Measurements from ENCODE around the gene RCOR1. TPM values are rescaled to one million over a fixed set of nuclear protein-coding genes. Genes with fewer than 3 reads are reported as not detected.
"Not testable (repeated sequence)": the region's sequence is repeated elsewhere in the genome, so short reads cannot be mapped to it uniquely, and the experiment has no call there.

Gene RCOR1
- total and polyA plus RNA-seq, 2 donors (not counting 1 experiment from before 2014, with no cell fraction given): 8.7 to 37.1 TPM

- TF ChIP-seq EZH2 (IDR thresholded peaks at IDR 0.05; ENCODE audit: borderline replicate concordance, insufficient read depth, low read depth, low read length, poor library complexity, severe bottlenecking): no peak
- TF ChIP-seq, protein P1, sequence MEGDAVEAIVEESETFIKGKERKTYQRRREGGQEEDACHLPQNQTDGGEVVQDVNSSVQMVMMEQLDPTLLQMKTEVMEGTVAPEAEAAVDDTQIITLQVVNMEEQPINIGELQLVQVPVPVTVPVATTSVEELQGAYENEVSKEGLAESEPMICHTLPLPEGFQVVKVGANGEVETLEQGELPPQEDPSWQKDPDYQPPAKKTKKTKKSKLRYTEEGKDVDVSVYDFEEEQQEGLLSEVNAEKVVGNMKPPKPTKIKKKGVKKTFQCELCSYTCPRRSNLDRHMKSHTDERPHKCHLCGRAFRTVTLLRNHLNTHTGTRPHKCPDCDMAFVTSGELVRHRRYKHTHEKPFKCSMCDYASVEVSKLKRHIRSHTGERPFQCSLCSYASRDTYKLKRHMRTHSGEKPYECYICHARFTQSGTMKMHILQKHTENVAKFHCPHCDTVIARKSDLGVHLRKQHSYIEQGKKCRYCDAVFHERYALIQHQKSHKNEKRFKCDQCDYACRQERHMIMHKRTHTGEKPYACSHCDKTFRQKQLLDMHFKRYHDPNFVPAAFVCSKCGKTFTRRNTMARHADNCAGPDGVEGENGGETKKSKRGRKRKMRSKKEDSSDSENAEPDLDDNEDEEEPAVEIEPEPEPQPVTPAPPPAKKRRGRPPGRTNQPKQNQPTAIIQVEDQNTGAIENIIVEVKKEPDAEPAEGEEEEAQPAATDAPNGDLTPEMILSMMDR (IDR thresholded peaks at IDR 0.05): no peak
- H3K27ac ChIP-seq (ENCODE audit: low read length in 2 of 2): no peak overlapping the region
- H3K4me3 ChIP-seq (ENCODE audit: control extremely low read depth in 1 of 5, extremely low read depth in 1 of 5, insufficient read depth in 1 of 5, low read depth in 2 of 5, low read length in 4 of 5): no peak overlapping the region
- H3K36me3 ChIP-seq (replicated peaks in 1 of 2; ENCODE audit: control extremely low read depth in 1 of 2, control insufficient read depth in 1 of 2, extremely low read depth in 1 of 2, insufficient read depth in 2 of 2, low read length in 1 of 2): no peaks in the 10 kb centered on the region
- intact Hi-C loops (cut with micrococcal nuclease): no loop called here
- WGBS (ENCODE audit: insufficient coverage): no CpG with 5 or more reads among the region's 3 CpGs
- H3K4me3 Mint-ChIP-seq: no peak overlapping the region
- peaks cover 10% of the 10 kb centered on the region for H3K4me1 Mint-ChIP-seq
- no peak overlapping the region for H3K9ac ChIP-seq (ENCODE audit: low read length)
- peaks cover 30% of the 10 kb centered on the region for H3K27me3 Mint-ChIP-seq
- peaks cover 0 to 8% (median 0%) of the 10 kb centered on the region in 3 donors for H3K9me3 ChIP-seq (ENCODE audit: control extremely low read depth in 1 of 3, control insufficient read depth in 2 of 3, insufficient read depth in 1 of 3, low read length in 2 of 3)
- no peaks in the 10 kb centered on the region for H3K79me2 ChIP-seq (ENCODE audit: control insufficient read depth, insufficient read depth, low read length)
- no peaks in the 10 kb centered on the region for H4K20me1 ChIP-seq (ENCODE audit: control insufficient read depth, insufficient read depth, low read length, poor library complexity, severe bottlenecking)
- H3K4me2 ChIP-seq (replicated peaks; ENCODE audit: low read depth, low read length, poor library complexity, severe bottlenecking): no peak overlapping the region
- ChIA-PET POLR2A (interaction anchor here (0.6 kb wide), 1 partner anchor 526 kb away, joined by 3 read pairs; no protein-coding TSS in a partner anchor), CTCF (interaction anchor here (0.6 to 1.2 kb wide), 3 partner anchors 7 to 843 kb away, joined by 3 to 4 read pairs (median 3); no protein-coding TSS in a partner anchor)
- ATAC-seq (ENCODE audit: low read depth): no peak
- H3K27me3 ChIP-seq (replicated peaks in 1 of 4; ENCODE audit: control extremely low read depth in 1 of 4, control insufficient read depth in 3 of 4, insufficient read depth in 4 of 4, low read length in 3 of 4): peaks cover 0 to 34% (median 16%) of the 10 kb centered on the region in 4 experiments
- no peak overlapping the region for H2AFZ ChIP-seq (ENCODE audit: insufficient read depth, low read depth, low read length, poor library complexity, severe bottlenecking)
- H3K4me1 ChIP-seq (ENCODE audit: control insufficient read depth in 2 of 2, insufficient read depth in 2 of 2, low read length in 2 of 2): peaks cover 20 to 22% of the 10 kb centered on the region in 2 donors
- no peak overlapping the region for H3K27ac Mint-ChIP-seq
- no peaks in the 10 kb centered on the region for H3K9me3 Mint-ChIP-seq (ENCODE audit: insufficient read depth)
- DNase-seq: no peak
Observed at GRCh38 chr14:102548616-102549240, 43.7 kb upstream of the RCOR1 start.

- H3K4me3 Mint-ChIP-seq; POLR2A ChIA-PET; H3K4me2 ChIP-seq (replicated peaks; ENCODE audit: low read depth, low read length, poor library complexity, severe bottlenecking); DNase-seq; H3K9me3 Mint-ChIP-seq (ENCODE audit: insufficient read depth); H3K4me3 ChIP-seq (ENCODE audit: control extremely low read depth in 1 of 5, extremely low read depth in 1 of 5, insufficient read depth in 1 of 5, low read depth in 2 of 5, low read length in 4 of 5); H3K36me3 ChIP-seq (replicated peaks in 1 of 2; ENCODE audit: control extremely low read depth in 1 of 2, control insufficient read depth in 1 of 2, extremely low read depth in 1 of 2, insufficient read depth in 2 of 2, low read length in 1 of 2); H3K27ac Mint-ChIP-seq; H3K9ac ChIP-seq (ENCODE audit: low read length); H4K20me1 ChIP-seq (ENCODE audit: control insufficient read depth, insufficient read depth, low read length, poor library complexity, severe bottlenecking); H3K27ac ChIP-seq (ENCODE audit: low read length in 2 of 2); H3K79me2 ChIP-seq (ENCODE audit: control insufficient read depth, insufficient read depth, low read length); intact Hi-C loops (cut with micrococcal nuclease); ATAC-seq (ENCODE audit: low read depth); H2AFZ ChIP-seq (ENCODE audit: insufficient read depth, low read depth, low read length, poor library complexity, severe bottlenecking); CTCF ChIA-PET; H3K9me3 ChIP-seq (ENCODE audit: control extremely low read depth in 1 of 3, control insufficient read depth in 2 of 3, insufficient read depth in 1 of 3, low read length in 2 of 3): not testable (repeated sequence)
- Mint-ChIP-seq H3K27me3 (peaks cover 15% of the 10 kb centered on the region), H3K4me1 (peaks cover 10% of the 10 kb centered on the region)
- no CpG with 5 or more reads among the region's 3 CpGs for WGBS (ENCODE audit: insufficient coverage)
- H3K27me3 ChIP-seq (replicated peaks in 1 of 4; ENCODE audit: control extremely low read depth in 1 of 4, control insufficient read depth in 3 of 4, insufficient read depth in 4 of 4, low read length in 3 of 4): peaks cover 0 to 12% (median under 1%) of the 10 kb centered on the region in 4 experiments
- H3K4me1 ChIP-seq (ENCODE audit: control insufficient read depth in 2 of 2, insufficient read depth in 2 of 2, low read length in 2 of 2): peaks cover 7 to 14% of the 10 kb centered on the region in 2 donors
Observed at GRCh38 chr14:102550927-102551401, 41.5 kb upstream of the RCOR1 start.

Data from B cell (primary cell).